NCI-H2029 treated with DMSO at 0.1 percent for 48 hours (cell line): ENCODE data around the gene ZNF440.
"Not testable (repeated sequence)": the region's sequence is repeated elsewhere in the genome, so short reads cannot be mapped to it uniquely, and the experiment has no call there.

Source experiments
- DNase-seq: peaks from one replicate; lab custom pipeline; 2025; lab: John Stamatoyannopoulos, UW

Gene ZNF440

DNA sequence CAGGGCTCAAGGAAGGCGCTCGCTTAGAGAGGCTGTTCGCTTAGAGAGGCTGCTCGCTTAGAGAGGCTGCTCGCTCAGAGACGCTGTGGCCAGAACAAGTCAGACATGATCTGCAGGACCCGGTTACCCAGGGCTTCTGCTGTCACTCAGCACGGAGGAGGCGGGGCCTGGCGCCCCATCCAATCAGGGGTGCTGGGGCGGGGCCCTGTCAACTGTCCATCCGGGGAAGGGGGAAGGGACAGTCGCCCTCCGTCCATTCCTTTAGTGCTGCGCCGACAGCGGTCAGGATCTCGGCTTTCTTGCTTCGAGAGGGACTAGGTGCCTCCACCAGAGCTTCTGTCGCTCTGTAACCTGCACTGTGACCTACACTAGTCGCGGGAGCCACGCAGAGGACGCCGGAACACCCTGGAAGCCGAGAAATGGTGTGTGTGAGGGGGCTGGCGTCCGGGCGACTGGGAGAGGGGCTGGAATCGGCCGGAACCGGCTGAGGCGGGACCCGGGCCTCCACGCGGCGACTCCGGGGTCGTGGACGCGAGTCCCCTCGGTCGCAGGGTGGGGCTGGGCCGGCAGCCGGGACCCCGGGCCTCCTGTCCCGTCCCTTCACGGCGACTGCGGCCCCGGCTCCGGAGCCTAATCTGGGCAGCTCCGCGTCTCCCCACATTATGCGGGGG is at the start of gene ZNF440:
Gene ZNF440, plus strand, starts transcription at position 245 of the 671 bp plus-strand sequence. Its CDS starts 175 bp downstream, at position 420.
- DNase-seq = peak; percentile 78

DNA sequence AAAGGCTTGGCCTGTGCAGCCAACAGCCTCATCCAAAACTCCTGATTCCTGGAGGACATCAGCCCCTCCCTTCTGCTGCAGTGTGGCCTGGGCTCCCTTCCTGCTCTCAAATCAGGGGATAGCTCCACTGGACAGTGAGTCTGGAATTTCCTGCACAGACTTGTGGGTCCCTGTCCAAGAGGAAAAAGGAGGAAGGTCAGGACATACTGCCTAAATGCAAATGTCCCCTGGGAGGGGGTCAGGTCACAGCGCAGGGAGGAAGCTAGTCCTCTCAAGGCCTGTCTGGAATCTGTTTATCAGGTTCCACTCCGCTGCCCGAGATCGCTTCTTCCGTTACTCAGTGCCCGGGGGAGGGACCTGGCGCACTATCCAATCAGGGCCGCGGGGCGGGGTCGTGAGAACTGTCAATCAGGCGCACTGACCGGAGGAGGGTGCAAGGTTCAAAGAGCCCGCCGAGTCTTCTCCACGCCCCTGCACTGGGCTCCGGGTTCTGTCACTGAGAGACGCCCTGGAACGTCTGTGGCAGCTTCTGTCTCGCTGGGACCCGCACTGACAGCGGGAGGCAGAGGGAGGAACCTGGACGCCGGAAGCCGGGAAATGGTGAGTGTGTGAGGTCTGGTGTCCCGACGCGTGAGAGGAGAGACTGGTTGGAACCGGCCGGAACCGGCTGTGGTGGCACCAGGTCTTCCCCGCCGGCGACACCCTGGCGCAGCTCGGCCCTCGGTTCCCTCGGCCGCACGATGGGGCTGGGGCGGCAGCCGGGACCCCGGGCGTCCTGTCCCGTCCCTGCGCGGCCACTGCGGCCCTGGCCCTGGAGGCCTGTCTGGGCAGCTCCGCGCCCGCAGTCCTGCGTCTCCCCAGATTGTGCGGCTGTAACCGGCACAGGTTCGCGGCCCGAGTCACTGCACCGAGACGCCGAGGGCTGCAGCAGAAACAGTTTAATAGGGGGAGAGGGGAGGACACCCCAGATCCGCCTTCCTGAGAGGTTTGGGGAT is 47.2 kb upstream of the ZNF440 start, which contains the start of gene ZNF441:
Gene ZNF441, plus strand, starts transcription at position 404 of the 995 bp plus-strand sequence. Its CDS starts 194 bp downstream, at position 598.
- peak; percentile 91 for DNase-seq

DNA sequence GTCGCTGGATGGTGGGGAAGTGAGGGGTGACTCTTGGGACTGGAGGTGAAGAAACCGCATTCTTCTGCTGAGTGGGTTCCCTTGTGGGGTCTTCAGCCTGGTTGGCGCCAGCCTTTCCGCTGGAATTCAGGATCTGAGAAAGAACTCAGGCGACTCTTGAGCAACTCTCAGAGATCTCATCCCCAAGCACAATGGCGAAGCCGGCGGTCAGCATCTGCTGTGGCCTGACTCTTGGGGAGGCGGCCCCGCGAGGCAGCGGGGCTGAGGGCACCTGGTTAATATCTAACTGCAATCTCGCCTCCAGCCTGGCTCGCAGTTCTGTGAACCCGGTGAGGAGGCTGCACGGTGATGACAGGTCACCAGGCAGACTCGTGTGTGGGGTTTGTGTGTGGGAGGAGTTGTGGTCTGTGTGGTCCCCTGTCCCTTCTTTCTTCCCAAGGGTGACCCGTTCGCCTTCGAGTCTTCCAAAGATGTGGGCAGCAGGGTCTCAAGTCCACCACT is 46.4 kb upstream of the ZNF440 start:
- no peak for DNase-seq

DNA sequence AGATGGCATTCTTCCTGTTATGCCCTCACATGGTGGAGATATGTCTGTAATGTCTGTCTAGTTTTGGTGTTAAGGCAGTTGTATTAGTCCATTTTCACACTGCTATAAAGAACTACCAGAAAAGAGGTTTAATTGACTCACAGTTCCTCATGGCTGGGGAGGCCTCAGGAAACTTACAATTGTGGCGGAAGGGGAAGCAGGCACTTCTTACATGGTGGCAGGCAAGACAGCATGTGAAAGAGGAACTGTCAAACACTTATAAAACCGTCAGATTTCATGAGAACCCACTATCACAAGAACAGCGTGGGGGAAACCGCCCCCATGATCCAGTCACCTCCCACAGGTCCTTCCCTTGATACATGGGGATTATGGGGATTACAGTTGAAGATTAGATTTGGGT is 44.1 kb upstream of the ZNF440 start:
- DNase-seq = no peak

DNA sequence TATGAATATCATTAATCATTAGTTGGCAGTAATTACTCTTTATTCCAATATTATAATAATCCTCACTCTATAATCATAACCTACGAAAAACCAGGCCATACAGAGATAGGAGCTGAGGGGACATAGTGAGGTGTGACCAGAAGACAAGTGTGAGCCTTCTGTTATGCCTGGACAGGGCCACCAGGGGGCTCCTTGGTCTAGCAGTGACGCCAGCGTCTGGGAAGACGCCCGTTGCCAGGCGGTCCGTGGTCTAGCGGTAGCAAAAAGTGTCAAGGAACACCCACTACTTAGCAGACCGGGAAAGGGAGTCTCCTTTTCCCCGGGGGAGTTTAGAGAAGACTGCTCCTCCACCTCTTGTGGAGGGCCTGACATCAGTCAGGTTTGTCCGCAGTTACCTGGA is 42.6 kb upstream of the ZNF440 start:
- not testable (repeated sequence) for DNase-seq

DNA sequence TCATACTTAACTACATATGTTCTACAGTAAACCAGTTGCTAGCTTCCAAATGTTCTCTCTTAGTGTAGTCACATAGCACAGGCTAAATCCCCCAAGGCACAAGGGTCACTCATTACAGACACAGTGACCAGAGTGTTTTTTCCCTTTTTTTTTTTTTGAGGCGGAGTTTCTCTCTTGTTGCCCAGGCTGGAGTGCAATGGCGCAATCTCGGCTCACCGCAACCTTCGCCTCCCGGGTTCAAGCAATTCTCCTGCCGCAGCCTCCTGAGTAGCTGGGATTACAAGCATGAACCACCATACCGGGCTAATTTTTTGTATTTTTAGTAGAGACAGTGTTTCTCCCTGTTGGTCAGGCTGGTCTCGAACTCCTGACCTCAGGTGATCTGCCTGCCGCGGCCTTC is 37.4 kb upstream of the ZNF440 start:
- DNase-seq = not testable (repeated sequence)

DNA sequence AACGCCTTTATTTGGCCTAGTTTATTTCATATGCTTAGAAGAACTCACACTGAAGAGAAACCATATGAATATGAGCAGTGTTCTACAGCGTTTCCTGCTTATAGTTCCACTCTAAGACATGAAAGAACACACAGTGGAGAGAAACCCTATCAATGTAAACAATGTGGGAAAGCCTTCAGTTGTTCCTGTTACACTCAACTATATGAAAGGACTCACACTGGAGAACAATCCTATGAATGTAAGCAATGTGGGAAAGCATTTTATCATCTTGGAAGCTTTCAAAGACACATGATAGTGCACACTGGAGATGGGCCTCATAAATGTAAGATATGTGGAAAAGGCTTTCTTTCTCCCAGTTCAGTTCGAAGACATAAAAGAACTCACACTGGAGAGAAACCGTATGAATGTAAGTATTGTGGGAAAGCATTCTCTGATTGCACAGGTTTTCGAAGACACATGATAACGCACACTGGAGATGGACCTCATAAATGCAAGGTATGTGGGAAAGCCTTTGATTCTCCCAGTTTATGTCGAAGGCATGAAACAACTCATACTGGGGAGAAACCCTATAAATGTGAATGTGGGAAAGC is 33.5 kb upstream of the ZNF440 start:
- no peak for DNase-seq

DNA sequence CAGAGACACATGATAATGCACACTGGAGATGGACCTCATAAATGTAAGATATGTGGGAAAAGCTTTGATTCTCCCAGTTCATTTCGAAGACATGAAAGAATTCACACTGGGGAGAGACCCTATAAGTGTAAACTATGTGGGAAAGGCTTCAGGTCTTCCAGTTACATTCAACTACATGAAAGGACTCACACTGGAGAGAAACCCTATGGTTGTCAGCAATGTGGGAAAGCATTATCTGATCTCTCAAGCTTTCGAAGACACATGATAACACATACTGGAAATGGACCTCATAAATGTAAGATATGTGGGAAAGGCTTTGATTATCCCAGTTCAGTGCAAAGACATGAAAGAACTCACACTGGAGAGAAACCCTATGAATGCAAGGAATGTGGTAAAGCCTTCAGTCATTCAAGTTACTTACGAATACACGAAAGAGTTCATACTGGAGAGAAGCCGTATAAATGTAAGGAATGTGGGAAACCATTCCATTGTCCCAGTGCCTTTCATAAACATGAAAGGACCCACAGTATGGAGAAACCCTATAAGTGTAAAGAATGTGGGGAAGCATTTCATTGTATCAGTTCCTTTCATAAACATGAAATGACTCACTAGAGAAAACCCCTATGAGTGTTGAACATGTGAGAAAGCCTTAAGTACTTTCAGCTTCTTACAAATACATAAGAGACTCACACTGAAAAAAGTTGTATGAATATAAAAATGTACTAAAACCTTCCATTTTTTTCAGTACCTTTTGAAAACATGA is 32.6 kb upstream of the ZNF440 start:
- no peak for DNase-seq

DNA sequence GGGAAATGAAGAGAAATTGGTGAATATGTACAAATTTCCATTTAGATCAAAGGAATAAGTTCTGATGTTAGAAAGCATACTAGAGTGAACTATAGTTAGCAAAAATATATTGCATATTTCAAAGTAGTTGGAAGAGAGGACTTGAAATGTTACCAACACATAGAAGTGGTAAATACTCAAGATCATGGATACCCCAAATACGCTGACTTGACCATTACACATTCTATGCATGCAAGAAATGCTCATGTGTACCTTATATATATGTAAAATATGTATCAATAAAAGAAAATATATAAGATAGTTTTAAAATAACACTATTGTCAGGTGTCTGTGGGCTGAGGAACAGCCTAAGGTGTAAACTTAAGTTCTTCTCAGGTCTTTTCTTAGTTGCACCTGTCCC is 30.3 kb upstream of the ZNF440 start:
- no peak for DNase-seq

DNA sequence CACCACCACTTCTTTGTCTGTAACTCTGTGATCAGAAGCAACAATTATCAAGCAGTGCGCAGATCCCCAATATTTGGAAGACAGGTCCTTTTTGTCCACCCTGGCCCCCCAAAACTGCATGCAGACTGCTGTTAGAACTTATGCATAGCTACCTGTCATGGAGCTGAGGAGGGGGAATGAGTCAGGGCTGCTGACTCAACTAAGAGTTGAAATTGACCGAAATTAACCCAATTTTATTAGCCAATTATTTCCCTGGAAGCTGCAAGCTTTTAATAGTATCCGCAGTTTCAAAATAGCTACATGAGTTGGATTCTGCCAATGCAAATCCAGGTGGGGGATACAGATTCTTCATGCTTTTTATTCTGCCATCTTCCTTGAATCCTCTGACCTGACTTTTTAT is 29.7 kb upstream of the ZNF440 start:
- no peak for DNase-seq

DNA sequence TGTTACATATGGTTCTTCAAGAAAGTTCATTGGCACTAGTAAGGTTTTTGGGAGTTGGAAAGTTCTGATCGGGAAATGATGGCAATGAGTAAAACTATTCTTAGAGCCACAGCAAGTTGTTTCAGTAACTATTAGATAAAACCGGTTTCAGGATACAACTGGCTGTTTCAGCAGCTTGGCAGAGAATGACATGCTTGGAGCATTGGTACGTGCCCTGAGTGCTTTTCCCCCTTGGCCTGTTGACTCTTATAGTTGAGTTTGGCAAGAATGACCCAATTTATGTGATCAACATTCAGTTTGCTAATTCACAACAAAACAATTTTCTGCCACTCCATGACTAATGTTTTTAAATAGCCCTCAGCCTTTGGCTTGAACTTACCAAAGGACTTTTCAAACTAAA is 26.5 kb upstream of the ZNF440 start:
- DNase-seq = no peak

DNA sequence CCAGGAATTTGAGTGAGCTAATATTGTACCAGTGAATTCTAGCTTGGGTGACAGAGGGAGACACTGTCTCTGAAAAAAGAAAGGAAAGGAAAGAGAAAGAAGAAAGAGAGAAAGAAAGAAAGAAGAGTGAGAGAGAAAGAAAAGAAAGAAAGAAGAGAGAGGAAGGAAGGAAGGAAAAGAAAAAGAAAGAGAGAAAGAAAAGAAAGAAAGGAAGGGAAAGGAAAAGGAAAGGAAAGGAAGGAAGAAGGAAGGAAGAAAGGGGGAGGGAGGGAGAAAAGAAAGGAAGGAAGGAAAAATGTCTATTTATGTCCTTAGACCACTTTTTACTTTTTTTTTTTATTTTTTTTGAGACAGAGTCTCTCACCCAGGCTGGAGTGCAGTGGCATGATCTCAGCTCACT is 21.1 kb upstream of the ZNF440 start:
- no peak for DNase-seq

DNA sequence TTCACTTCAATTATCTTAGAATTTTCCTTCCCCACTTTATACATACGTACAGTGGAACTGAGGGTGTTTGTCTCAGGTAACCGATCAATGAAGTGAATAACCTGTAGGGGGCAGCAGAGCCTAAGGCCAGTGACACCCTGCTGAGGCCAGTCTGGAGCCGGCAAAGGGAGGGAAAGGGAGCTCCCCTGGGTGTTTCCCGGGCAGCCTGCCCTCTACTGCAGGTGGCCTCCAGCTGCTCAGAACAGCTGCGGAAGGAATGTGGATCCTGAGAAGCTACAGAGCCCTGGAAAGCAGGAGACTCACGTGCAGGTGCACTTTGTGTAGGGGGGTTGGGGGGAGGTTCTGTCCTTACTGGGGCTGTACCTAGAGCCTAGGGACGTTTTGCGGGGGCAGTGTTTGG is 16.6 kb upstream of the ZNF440 start:
- peak; percentile 94 for DNase-seq

DNA sequence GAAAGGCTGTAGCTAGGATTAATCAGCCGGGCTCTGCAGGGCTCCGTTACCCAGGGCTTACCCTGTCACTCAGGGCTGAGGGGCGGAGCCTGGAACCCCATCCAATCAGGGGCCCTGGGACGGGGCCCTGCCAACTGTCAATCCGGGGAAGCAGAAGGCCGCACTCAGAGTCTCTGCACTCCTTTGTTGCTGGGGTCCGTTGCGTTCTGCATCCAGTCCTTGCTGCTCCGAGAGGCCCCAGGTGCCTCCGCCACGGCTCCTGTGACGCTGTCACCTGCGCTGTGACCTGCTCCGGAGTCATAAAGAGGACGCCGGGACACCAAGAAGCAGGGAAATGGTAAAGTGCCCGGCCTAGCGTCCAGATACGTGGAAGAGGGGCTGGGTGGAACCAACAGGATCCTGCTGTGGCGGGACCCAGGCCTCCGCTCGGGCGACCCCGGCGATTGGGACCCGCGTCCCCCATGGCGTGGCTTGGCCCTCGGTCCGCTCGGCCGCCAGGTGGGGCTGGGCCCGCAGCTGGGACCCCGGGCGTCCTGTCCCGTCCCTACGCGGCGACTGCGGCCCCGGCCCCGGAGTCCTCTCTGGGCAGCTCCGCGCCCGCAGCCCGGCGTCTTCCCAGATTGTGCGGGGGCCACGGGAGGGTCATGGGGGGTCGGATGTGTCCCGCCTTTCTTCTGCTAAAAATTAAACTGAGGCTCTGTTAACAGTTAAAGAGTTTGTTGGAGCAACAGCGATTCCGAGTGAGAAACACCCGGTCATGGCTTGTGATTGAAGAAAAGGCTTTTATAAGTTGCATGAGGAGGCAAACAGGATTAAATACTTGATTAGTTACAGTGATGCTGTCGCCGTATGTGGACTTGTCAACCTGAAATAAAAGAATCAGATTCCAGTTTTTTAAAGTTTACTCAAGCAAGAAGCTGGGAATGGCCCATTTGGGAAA is 15.4 kb upstream of the ZNF440 start, which contains the start of gene ZNF491:
Gene ZNF491, plus strand, starts transcription at position 133 of the 940 bp plus-strand sequence. CDS start 7,431 bp downstream, outside the sequence.
- peak; percentile 83 for DNase-seq

DNA sequence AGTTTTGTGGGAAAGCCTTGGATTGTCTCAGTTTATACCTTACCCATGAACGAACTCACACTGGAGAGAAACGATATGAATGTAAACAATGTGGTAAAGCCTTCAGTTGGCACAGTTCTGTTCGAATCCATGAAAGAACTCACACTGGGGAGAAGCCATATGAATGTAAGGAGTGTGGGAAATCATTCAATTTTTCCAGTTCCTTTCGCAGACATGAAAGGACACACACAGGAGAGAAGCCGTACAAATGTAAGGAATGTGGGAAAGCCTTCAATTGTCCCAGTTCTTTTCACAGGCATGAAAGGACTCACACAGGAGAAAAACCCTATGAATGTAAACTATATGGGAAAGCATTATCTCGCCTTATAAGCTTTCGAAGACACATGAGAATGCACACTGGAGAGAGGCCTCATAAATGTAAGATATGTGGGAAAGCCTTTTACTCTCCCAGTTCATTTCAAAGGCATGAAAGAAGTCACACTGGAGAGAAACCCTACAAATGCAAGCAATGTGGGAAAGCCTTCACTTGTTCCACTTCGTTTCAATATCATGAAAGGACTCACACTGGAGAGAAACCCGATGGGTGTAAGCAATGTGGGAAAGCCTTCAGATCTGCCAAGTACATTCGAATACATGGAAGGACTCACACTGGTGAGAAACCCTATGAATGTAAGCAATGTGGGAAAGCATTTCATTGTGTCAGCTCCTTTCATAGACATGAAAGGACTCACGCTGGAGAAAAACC is 7.5 kb upstream of the ZNF440 start:
- DNase-seq = no peak

DNA sequence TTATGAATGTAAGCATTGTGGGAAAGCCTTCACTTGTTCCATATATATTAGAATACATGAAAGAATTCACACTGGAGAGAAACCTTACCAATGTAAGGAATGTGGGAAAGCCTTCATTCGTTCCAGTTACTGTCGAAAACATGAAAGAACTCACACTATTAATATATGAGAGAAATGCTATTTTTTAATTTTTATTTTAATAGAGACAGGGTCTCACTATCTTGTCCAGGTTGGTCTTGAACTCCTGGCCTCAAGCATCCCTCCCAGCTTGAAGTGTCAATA is 7.0 kb upstream of the ZNF440 start:
- no peak for DNase-seq

DNA sequence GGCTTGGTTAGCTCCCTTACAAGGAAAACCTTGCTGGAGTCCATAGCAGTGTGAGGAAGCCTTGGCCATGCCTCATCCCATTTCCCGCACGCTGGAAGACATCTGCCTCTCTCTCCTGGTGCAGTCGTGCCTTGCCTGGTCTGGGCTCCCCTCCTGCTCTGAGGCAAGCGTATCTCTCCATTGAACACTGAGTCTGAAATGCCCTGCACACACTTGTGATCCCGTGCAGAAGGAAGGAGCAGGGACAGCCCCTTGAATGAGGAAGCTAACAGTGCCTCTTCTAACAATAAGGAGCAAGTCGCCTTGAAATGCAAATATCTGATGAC is 407 bp upstream of the ZNF440 start:
- peak; percentile 39 for DNase-seq

DNA sequence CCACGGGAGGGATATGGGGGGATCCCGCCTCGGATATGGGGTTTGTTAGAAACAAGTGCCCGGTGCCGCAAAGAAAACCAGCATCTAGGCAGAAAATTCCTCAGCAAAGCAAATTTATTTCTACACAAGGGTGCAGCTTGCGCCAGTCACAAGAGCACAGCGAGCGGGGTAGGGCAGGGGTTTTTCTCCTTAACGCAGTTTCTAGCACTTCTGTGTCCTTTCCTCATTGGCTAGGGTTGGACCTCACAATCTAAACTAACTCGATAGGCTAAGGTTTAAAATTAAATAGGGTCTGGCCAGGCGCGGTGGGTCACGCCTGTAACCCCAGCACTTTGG is 595 bp downstream of the ZNF440 start:
- DNase-seq = peak; percentile 17

DNA sequence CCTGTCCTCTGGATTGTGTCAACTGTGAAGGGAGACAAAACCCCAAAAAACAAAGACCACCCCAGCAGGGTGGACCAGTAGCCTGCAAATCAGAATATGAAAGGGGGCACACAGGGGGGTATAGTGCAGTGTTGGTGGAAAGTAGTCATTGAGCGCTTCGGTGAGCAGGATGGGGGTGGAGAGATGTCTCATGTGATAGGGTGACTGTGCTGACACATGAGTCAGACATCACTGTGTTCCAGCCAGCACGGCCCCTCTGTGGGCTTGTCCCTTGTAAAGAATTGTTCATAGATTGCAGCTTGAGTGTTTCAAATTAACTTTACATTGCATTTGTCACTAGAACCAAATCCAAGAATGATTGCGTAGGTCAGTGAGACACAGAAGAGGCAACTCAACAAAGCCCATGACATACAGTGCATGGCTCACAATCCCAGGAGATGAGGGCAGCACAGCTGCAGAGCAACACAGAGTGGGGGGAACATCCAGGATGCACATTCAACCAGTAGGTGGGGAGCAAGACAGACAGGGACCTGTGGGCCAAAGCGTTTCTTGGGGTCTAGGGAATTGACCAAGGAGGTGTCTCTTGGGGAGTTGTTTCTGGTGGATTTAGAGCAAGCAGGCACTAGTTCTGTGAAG is 7.5 kb downstream of the ZNF440 start:
- no peak for DNase-seq
